ENCODE results near the gene EEFSEC. TPM values are rescaled to one million over a fixed set of nuclear protein-coding genes. Genes with fewer than 3 reads are reported as not detected.
A peak's percentile ranks its signal among the peaks of the same experiment; 100 is the strongest.

Gene EEFSEC
- total RNA-seq, 2 donors from 2014 or later, result 14.0 to 14.7 TPM

- H3K27me3 Mint-ChIP-seq, result no peaks in the 10 kb centered on the region
- no peak overlapping the region for H3K27ac Mint-ChIP-seq
- no peaks in the 10 kb centered on the region for H3K36me3 Mint-ChIP-seq (ENCODE audit: low read depth)
- ATAC-seq (no peak), DNase-seq (no peak)
- H3K9me3 ChIP-seq (ENCODE audit: control insufficient read depth, low read length, poor library complexity, severe bottlenecking), result no peaks in the 10 kb centered on the region
- peaks cover 9% of the 10 kb centered on the region for H3K4me1 Mint-ChIP-seq
- H3K4me3 Mint-ChIP-seq, result no peak overlapping the region
Measured at GRCh38 chr3:128217702-128218547, 64.6 kb downstream of the EEFSEC start.

GRCh38 chr3:128218548-128219257, 65.4 kb downstream of the EEFSEC start:
- H3K9me3 ChIP-seq (ENCODE audit: control insufficient read depth, low read length, poor library complexity, severe bottlenecking), result no peaks in the 10 kb centered on the region
- H3K27me3 Mint-ChIP-seq, result no peaks in the 10 kb centered on the region
- ATAC-seq (no peak), DNase-seq (no peak)
- no peaks in the 10 kb centered on the region for H3K36me3 Mint-ChIP-seq (ENCODE audit: low read depth)
- no peak overlapping the region for H3K4me3 Mint-ChIP-seq
- no peak overlapping the region for H3K27ac Mint-ChIP-seq
- H3K4me1 Mint-ChIP-seq, result peaks cover 9% of the 10 kb centered on the region

- H3K27me3 Mint-ChIP-seq, result no peaks in the 10 kb centered on the region
- ATAC-seq (no peak), DNase-seq (no peak)
- H3K4me3 Mint-ChIP-seq, result no peak overlapping the region
- no peak overlapping the region for H3K27ac Mint-ChIP-seq
- H3K36me3 Mint-ChIP-seq (ENCODE audit: low read depth), result no peaks in the 10 kb centered on the region
- no peaks in the 10 kb centered on the region for H3K9me3 ChIP-seq (ENCODE audit: control insufficient read depth, low read length, poor library complexity, severe bottlenecking)
- peaks cover 8% of the 10 kb centered on the region for H3K4me1 Mint-ChIP-seq
Measured at GRCh38 chr3:128221328-128221727, 68.0 kb downstream of the EEFSEC start.

- H3K27ac Mint-ChIP-seq, result no peak overlapping the region
- H3K9me3 ChIP-seq (ENCODE audit: control insufficient read depth, low read length, poor library complexity, severe bottlenecking), result no peaks in the 10 kb centered on the region
- DNase-seq (no peak), ATAC-seq (no peak)
- H3K4me1 Mint-ChIP-seq, result peaks cover 8% of the 10 kb centered on the region
- H3K4me3 Mint-ChIP-seq, result no peak overlapping the region
- H3K27me3 Mint-ChIP-seq, result no peaks in the 10 kb centered on the region
- no peaks in the 10 kb centered on the region for H3K36me3 Mint-ChIP-seq (ENCODE audit: low read depth)
Measured at GRCh38 chr3:128222796-128223385, 69.6 kb downstream of the EEFSEC start.

- Mint-ChIP-seq H3K4me3 (no peak overlapping the region), H3K36me3 (ENCODE audit: low read depth) (no peaks in the 10 kb centered on the region), H3K27ac (no peak overlapping the region), H3K27me3 (no peaks in the 10 kb centered on the region), H3K4me1 (peaks cover 17% of the 10 kb centered on the region)
- ATAC-seq (no peak), DNase-seq (no peak)
- H3K9me3 ChIP-seq (ENCODE audit: control insufficient read depth, low read length, poor library complexity, severe bottlenecking), result no peaks in the 10 kb centered on the region
Measured at GRCh38 chr3:128226186-128226725, 73.0 kb downstream of the EEFSEC start.

- H3K4me3 Mint-ChIP-seq, result no peak overlapping the region
- H3K9me3 ChIP-seq (ENCODE audit: control insufficient read depth, low read length, poor library complexity, severe bottlenecking), result no peaks in the 10 kb centered on the region
- peak; percentile 76 for ATAC-seq
- H3K27me3 Mint-ChIP-seq, result no peaks in the 10 kb centered on the region
- DNase-seq, result peak; percentile 10 to 32 (median 21)
- peaks cover 17% of the 10 kb centered on the region for H3K4me1 Mint-ChIP-seq
- no peaks in the 10 kb centered on the region for H3K36me3 Mint-ChIP-seq (ENCODE audit: low read depth)
- no peak overlapping the region for H3K27ac Mint-ChIP-seq
Measured at GRCh38 chr3:128226795-128227395, 73.6 kb downstream of the EEFSEC start.

- H3K36me3 Mint-ChIP-seq (ENCODE audit: low read depth), result no peaks in the 10 kb centered on the region
- no peak overlapping the region for H3K27ac Mint-ChIP-seq
- no peaks in the 10 kb centered on the region for H3K9me3 ChIP-seq (ENCODE audit: control insufficient read depth, low read length, poor library complexity, severe bottlenecking)
- H3K4me1 Mint-ChIP-seq, result peaks cover 17% of the 10 kb centered on the region
- no peak overlapping the region for H3K4me3 Mint-ChIP-seq
- no peak for ATAC-seq
- DNase-seq, result no peak
- no peaks in the 10 kb centered on the region for H3K27me3 Mint-ChIP-seq
Measured at GRCh38 chr3:128227507-128227906, 74.2 kb downstream of the EEFSEC start.

GRCh38 chr3:128228366-128228910, 75.2 kb downstream of the EEFSEC start:
- Mint-ChIP-seq H3K4me3 (no peak overlapping the region), H3K4me1 (peaks cover 17% of the 10 kb centered on the region), H3K27me3 (no peaks in the 10 kb centered on the region), H3K27ac (peak overlapping the region; percentile 11), H3K36me3 (ENCODE audit: low read depth) (no peaks in the 10 kb centered on the region)
- ATAC-seq, result no peak
- no peak for DNase-seq
- H3K9me3 ChIP-seq (ENCODE audit: control insufficient read depth, low read length, poor library complexity, severe bottlenecking), result no peaks in the 10 kb centered on the region

- H3K27ac Mint-ChIP-seq, result no peak overlapping the region
- DNase-seq (no peak), ATAC-seq (no peak)
- no peaks in the 10 kb centered on the region for H3K36me3 Mint-ChIP-seq (ENCODE audit: low read depth)
- H3K4me1 Mint-ChIP-seq, result peaks cover 17% of the 10 kb centered on the region
- no peaks in the 10 kb centered on the region for H3K9me3 ChIP-seq (ENCODE audit: control insufficient read depth, low read length, poor library complexity, severe bottlenecking)
- no peaks in the 10 kb centered on the region for H3K27me3 Mint-ChIP-seq
- no peak overlapping the region for H3K4me3 Mint-ChIP-seq
Measured at GRCh38 chr3:128229106-128229857, 76.0 kb downstream of the EEFSEC start.

GRCh38 chr3:128231606-128232005, 78.3 kb downstream of the EEFSEC start:
- Mint-ChIP-seq H3K27ac (no peak overlapping the region), H3K27me3 (no peaks in the 10 kb centered on the region), H3K36me3 (ENCODE audit: low read depth) (no peaks in the 10 kb centered on the region), H3K4me1 (peaks cover 13% of the 10 kb centered on the region), H3K4me3 (no peak overlapping the region)
- ATAC-seq, result no peak
- no peaks in the 10 kb centered on the region for H3K9me3 ChIP-seq (ENCODE audit: control insufficient read depth, low read length, poor library complexity, severe bottlenecking)
- DNase-seq, result no peak

GRCh38 chr3:128232376-128233178, 79.3 kb downstream of the EEFSEC start:
- Mint-ChIP-seq H3K27me3 (no peaks in the 10 kb centered on the region), H3K27ac (no peak overlapping the region), H3K4me1 (peaks cover 16% of the 10 kb centered on the region), H3K36me3 (ENCODE audit: low read depth) (no peaks in the 10 kb centered on the region), H3K4me3 (no peak overlapping the region)
- no peaks in the 10 kb centered on the region for H3K9me3 ChIP-seq (ENCODE audit: control insufficient read depth, low read length, poor library complexity, severe bottlenecking)
- ATAC-seq (no peak), DNase-seq (no peak)

Data from T-helper 17 cell (primary cell).